ENCODE measurements around the gene USP13.

DNA sequence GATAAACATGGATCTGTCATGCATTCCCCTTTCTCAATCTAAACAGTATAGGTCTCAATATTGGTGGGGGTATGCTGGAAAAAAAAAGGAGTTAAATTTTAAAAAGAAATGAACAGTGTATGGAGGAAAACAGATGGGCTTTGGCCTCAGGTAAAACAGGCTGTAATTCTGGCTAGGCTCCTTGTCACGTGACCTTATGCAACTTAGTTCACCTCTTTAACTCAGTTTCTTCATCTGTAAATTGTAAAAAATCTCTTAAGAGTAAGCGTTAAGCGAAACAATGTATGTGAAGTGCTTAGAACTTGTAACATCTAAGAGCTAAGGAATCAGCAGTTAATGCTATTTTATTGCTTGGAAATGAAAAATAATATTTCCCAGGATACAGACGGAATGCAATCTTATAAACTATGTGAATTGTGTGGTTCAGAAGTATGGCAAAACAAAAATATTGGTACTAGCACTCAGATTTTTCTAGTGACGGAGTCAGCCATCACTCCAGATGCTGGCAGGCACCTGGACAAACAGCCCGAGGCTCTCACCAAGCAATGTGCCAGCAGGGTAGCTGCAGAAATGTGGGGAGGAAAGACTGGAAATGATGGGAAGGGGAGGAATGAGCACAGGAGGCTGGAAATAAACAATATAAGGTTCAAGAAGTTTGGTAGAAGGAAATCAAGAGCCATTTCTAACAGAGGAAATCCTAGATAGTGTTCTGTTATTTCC, 172.8 kb downstream of the USP13 start:
- TF ChIP-seq, protein P1, sequence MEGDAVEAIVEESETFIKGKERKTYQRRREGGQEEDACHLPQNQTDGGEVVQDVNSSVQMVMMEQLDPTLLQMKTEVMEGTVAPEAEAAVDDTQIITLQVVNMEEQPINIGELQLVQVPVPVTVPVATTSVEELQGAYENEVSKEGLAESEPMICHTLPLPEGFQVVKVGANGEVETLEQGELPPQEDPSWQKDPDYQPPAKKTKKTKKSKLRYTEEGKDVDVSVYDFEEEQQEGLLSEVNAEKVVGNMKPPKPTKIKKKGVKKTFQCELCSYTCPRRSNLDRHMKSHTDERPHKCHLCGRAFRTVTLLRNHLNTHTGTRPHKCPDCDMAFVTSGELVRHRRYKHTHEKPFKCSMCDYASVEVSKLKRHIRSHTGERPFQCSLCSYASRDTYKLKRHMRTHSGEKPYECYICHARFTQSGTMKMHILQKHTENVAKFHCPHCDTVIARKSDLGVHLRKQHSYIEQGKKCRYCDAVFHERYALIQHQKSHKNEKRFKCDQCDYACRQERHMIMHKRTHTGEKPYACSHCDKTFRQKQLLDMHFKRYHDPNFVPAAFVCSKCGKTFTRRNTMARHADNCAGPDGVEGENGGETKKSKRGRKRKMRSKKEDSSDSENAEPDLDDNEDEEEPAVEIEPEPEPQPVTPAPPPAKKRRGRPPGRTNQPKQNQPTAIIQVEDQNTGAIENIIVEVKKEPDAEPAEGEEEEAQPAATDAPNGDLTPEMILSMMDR (conservative IDR thresholded peaks at IDR 0.05; ENCODE audit: low read length) = no peak
- no peak for TF ChIP-seq EZH2phosphoT487 (IDR thresholded peaks at IDR 0.05; ENCODE audit: borderline replicate concordance)
